Lung (tissue), 12 donors: Measurements from ENCODE around the gene SPECC1L. TPM values are rescaled to one million over a fixed set of nuclear protein-coding genes. Genes with fewer than 3 reads are reported as not detected.
A peak's percentile ranks its signal among the peaks of the same experiment; 100 is the strongest.

Experiments used
- ATAC-seq: fragments of 200-7000 bp; cut with Tn5 transposase; one replicate; pipeline ENCODE4 v1.9.1; 2020; ENCODE audit warnings: moderate number of reproducible peaks; ENCODE audit not compliant: insufficient read depth, low FRiP score
- DNase-seq, 3 donors: peaks; one replicate each; pipeline ENCODE4 v3.0.0-alpha.2; 2013 to 2017
- H3K27ac ChIP-seq, 2 donors: one replicate each; pipeline ENCODE4 v1.5.1; 2013; ENCODE audit warnings: mild to moderate bottlenecking in 2 of 2, moderate library complexity in 2 of 2, control low read depth in 1 of 2, inconsistent platforms in 1 of 2, low read depth in 1 of 2, low read length in 1 of 2
- H3K27me3 ChIP-seq, 3 donors: one replicate each; pipeline ENCODE4 v1.5.1; 2013; ENCODE audit warnings: low read length in 2 of 3; ENCODE audit not compliant: control insufficient read depth in 3 of 3, insufficient read depth in 3 of 3
- H3K36me3 ChIP-seq, 4 donors: one replicate each; pipeline ENCODE4 v1.5.1; 2013; ENCODE audit warnings: low read length in 4 of 4, mild to moderate bottlenecking in 1 of 4, moderate library complexity in 1 of 4; ENCODE audit not compliant: control insufficient read depth in 4 of 4, insufficient read depth in 4 of 4
- H3K4me1 ChIP-seq, 5 donors: one replicate each; pipeline ENCODE4 v1.5.1; 2013; ENCODE audit warnings: low read length in 5 of 5, mild to moderate bottlenecking in 2 of 5, moderate library complexity in 1 of 5; ENCODE audit not compliant: control insufficient read depth in 5 of 5, insufficient read depth in 5 of 5
- H3K4me3 ChIP-seq: one replicate; pipeline ENCODE4 v1.5.1; 2013; ENCODE audit warnings: mild to moderate bottlenecking, control low read depth, moderate library complexity
- H3K9ac ChIP-seq, 2 donors: one replicate each; pipeline ENCODE4 v1.5.1; 2013; ENCODE audit warnings: low read length in 2 of 2, control low read depth in 1 of 2; ENCODE audit not compliant: insufficient read depth in 1 of 2
- H3K9me3 ChIP-seq, 4 donors: one replicate each; pipeline ENCODE4 v1.5.1; 2013; ENCODE audit warnings: low read length in 3 of 4, mild to moderate bottlenecking in 1 of 4, moderate library complexity in 1 of 4; ENCODE audit not compliant: control insufficient read depth in 4 of 4, insufficient read depth in 3 of 4
- CTCF ChIP-seq: IDR thresholded peaks from 2 replicates; pipeline ENCODE4 v1.5.1; 2012; ENCODE audit warnings: mild to moderate bottlenecking; ENCODE audit errors: control extremely low read depth, extremely low read depth
- WGBS, 2 donors: extraction: QIAGEN DNeasy Blood & Tissue Kit; methylation state at CpG; one replicate each; pipeline ENCODE4 v1.1.7; 2013; 5-methylcytosine and 5-hydroxymethylcytosine counted together
- polyA plus RNA-seq, 2 donors: library from polyadenylated mRNA; stranded (reverse); fragments of 200-250 nt; gene quantifications; one replicate each; pipeline ENCODE4 v1.2.1, GENCODE V29; 2013
- total RNA-seq, 2 donors: library from RNA; depleted of rRNA in 1 of 2; stranded (reverse); fragments of >200 nt in 1 of 2; gene quantifications; one replicate each; pipeline ENCODE4 v1.2.1, GENCODE V29; 2014 to 2021
- donor health status: control.
- donor health status: control.
- donor health status: Bipolar disorder and iron deficiency.
- donor health status: healthy.
- donor health status: DM: yes; HTN: yes; CAD: no.

Gene SPECC1L
- total and polyA plus RNA-seq, 4 donors: 10.4 to 83.9 (median 37.8) TPM

GRCh38 chr22:24232725-24233124 lies 37.9 kb upstream of the SPECC1L start:
- WGBS, 2 donors: 94 to 96% methylated on average over 12 to 15 of the region's 15 CpGs
- Histone ChIP-seq H3K9me3 (no peaks in the 10 kb centered on the region), H3K4me3 (no peak overlapping the region), H3K4me1 (no peaks in the 10 kb centered on the region), H3K27ac (no peak overlapping the region), H3K27me3 (no peaks in the 10 kb centered on the region), H3K36me3 (peaks cover 0 to 7% (median 0%) of the 10 kb centered on the region in 4 donors), H3K9ac (no peak overlapping the region)
- DNase-seq: no peak
- peak; percentile 35 for ATAC-seq
- TF ChIP-seq CTCF: no peak

- ATAC-seq (no peak), DNase-seq (no peak)
- no peak for TF ChIP-seq CTCF
- H3K4me1 ChIP-seq: no peaks in the 10 kb centered on the region
- H3K27ac ChIP-seq: no peak overlapping the region
- H3K9ac ChIP-seq: no peak overlapping the region
- H3K27me3 ChIP-seq: no peaks in the 10 kb centered on the region
- H3K36me3 ChIP-seq: peaks cover 0 to 7% (median 0%) of the 10 kb centered on the region in 4 donors
- H3K4me3 ChIP-seq: no peak overlapping the region
- 94 to 96% methylated on average over 13 of the region's 13 CpGs for WGBS, 2 donors
- no peaks in the 10 kb centered on the region for H3K9me3 ChIP-seq
Observed at GRCh38 chr22:24233235-24233634, 37.4 kb upstream of the SPECC1L start.

GRCh38 chr22:24233816-24234215 lies 36.8 kb upstream of the SPECC1L start:
- 96 to 98% methylated on average over 14 of the region's 14 CpGs for WGBS, 2 donors

More at GRCh38 chr22:24233816-24234215, 36.8 kb upstream of the SPECC1L start:
- Histone ChIP-seq H3K36me3 (peaks cover 0 to 7% (median 0%) of the 10 kb centered on the region in 4 donors), H3K27ac (no peak overlapping the region), H3K27me3 (no peaks in the 10 kb centered on the region), H3K4me1 (no peaks in the 10 kb centered on the region), H3K9me3 (no peaks in the 10 kb centered on the region), H3K4me3 (no peak overlapping the region), H3K9ac (no peak overlapping the region)
- DNase-seq (no peak), ATAC-seq (no peak)
- TF ChIP-seq CTCF: no peak
